ELF-1 (cell line): ENCODE data around the gene HDGF.

ENCODE experiments used
- DNase-seq: peaks from one replicate; pipeline ENCODE4 v3.0.0-alpha.2; 2016; ENCODE audit warnings: low read depth, low spot score

The HDGF gene

DNA sequence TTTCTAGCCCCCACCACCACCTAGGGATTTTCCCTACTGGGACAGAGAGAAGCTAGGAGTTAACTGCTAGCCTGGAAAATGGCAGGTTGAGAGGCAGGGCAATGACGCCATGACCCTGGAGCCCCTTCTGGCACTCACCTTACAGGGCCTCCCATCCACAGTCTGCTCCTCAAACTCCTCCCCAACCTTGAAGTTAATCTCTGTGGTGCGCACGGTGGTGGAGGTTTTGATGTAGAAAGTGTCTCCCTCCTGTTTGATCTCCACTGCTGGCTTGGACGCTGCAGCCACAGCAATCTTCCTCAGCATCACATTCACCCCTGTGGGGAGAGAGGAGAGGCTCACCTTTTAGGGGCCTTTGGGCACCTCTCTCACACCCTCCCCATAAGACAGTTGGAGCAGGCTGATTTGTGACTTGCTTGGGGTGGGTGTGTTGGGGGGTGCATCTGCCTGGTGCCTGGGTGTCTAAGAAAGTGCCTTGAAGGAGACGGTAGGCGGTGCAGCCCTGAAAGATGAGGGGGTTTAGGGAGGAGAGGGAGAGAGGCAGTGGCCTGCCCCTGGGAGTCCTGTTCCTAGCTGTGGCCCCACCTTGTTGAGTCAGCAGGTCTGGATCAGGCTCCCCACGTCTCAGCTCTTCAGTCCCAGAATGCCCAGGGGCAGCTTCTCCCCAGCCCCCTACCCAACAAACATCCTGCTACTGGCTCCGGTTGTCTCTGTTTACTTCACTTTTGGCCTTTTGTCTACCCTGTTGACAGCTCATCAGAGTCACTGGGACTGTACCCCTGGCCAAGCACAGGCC lies 50.5 kb downstream of the HDGF start:
- peak; percentile 44 for DNase-seq

DNA sequence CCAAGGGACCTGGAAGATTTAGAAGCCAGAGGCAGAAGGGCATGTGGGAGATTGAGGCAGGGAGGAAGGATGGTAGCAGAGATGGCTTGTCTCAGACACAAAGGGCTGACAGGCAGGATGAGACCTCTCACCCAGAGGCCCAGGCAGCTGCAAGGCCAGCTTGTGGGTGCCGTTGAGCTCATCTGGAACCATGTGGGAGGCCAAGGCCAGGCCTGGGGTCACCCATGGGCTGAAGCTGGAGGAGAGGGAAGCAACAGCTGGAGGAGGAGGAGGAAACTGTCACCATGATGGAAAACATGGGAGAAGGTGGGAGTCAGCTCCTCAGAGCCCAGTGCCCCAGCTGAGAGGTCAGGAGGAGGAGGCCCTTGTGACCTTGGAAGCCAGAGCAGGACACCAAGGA lies 52.5 kb downstream of the HDGF start:
- DNase-seq: no peak

DNA sequence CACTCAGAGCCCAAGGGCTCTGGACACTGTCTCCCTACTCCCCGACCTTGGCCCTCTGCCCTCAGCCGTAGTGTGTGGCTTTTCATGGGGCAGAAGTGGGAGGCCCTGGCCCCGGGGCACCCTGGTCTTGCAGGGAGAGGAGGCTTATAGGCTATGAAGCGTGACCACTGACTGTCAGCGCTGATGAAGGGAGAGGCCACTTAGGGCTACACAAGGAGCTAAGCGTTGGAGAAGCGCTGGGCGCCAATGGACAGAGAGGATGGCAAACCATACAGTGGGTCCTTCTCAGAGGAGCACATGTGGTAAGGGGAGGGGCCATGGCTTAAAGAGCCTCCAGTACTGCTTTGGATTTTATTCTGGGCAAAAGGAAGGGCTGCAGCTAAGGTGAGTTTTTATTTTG lies 54.0 kb downstream of the HDGF start:
- DNase-seq: peak; percentile 57

DNA sequence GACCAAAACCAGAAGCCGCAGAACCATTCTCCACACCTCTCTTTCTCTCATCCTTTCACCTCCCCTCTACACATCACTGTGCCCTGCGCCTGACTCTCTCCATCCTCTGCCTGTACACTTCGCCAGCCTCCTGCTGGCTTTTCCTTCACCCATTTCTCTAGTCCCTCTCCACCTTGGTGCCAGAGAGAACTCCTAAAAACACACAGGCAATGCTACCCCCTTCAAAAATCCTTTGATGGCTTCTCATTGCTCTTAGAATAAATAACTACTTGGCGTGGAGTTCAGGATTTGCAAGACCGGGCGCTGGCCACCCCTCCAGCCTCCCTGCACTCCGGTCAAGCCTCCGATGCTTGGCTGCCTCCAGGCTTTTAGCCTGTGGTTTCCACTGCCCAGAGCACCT lies 54.7 kb downstream of the HDGF start:
- DNase-seq: peak; percentile 44

DNA sequence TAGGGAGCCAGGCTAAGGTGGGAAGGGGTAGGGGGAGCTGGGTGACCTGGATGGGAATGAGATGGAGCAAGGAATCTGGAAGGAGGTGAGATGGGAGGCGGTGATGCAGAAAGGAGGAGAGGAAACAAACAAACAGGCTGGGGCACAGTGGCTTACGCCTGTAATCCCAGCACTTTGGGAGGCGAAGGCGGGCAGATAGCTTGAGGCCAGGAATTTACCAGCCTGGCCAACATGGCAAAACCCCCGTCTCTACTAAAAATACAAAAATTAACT lies 56.8 kb downstream of the HDGF start:
- DNase-seq: peak; percentile 49

DNA sequence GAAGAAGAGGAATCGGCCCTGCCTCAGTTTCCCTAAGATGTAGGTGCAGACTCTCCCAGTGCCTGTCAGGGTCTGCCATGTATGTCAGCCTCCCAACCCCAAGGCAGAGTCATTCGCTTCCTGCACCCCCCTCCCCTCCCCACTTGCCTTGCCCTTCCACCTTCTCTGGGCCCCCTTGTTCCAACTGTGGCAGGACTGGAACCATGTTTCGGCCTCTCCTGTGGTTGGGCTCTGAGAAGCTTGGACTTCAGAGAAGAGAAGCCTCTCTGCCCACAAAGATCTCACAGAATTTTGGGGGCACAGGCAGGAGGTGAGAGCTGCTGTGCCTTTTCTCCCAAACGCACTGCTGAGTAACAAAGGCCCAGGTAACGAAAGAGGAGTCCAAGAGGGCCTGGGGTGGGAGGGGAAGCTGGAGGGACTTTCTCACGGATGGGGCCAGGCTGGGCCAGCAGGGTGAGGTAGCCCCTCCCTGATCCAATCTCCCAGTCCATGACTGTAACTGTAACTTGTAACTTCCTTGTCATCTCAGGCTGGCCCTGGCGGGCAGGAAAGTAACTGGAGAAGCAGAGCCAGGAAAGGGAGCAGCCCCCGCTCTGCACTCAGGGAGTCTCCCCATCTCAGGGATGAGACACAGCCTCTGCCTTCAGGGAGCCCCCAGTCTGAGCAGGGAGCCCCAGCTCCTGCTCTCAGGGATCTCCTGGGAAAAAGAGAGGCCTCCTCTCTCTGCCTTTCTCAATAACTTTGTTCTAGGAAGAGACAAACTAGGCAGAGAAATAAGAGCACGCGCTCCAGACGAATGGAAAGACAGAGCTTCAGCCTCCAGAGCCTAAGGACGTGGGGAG lies 57.4 kb downstream of the HDGF start:
- peak; percentile 87 for DNase-seq

DNA sequence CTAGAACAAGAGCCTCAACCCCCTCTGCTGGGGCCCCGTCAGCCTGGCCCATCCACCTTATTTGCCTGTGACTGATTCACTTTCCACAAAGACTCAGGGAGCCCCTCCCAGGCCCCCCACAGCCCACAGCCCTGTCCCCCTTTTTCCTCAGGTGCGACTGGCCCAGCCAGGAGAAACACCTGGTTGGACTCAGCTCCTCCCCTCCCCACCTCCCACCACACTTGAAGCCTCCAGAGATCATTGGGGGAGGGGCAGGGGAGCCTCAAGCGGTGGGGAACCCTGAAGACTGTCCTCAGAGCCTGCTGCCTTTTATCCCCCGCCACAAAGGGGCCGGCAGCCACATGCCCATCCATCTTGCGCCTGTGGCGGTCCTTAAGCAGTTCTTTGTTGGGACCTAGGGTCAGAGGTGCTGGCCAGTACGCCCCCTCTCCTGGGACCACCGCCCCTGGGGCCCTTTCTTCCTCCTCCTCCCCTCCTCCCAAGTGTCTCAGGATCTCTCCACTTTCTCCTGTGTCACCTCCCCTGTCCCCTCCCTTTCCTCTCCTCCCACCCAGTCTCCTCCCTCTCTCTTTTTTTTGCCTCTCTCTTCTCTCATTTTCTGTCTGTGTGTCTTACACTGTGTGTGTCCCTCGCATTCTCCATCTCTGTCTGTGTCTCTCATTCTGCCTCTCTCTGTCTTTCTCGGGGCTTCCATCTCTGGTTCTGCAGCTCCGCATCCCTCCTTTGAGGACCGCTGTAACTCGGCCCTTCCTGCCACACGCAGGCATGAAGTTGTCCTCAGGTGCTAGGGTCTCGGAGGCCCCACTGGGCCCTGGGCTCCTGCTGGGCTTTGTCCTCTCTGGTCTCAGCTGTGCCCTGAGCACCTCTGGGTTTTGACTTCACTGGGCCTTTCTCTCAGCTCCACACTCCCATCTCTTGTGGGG lies 58.3 kb downstream of the HDGF start:
- peak; percentile 99 for DNase-seq

DNA sequence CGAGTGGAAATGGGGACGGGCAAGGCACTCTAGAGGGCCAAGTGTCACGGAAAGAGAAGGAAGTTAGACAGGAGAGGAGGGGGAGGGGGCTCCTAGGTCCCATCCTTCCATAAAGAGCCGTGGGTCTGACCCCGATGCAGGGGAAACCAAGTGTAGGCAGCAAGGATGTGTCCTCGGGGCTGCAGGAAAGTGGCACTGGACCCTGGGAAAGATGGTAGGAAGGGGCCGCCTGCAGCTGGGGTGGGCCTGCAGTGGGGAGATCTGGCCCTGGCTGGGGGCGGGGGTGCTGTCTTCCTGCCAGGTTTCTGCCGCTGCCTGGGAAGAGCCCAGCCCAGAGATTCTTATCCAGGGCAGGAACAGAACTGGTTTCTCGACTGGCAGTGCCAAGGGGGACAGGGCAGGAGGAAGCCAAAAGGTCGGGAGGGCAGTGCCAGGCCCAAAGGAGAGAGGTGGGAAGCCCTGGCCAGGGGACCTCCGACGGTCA lies 59.0 kb downstream of the HDGF start:
- DNase-seq: no peak
